Fibroblast of lung (primary cell): ENCODE measurements around the gene RPRD1B. TPM values are rescaled to one million over a fixed set of nuclear protein-coding genes. Genes with fewer than 3 reads are reported as not detected.

Source experiments
- DNase-seq, 2 donors: peaks; one replicate each; pipeline versions ENCODE4 v3.0.0 to v3.0.0-alpha.2; 2010; ENCODE audit warnings: low read depth in 2 of 2
- H2AFZ ChIP-seq: 2 replicates; pipeline ENCODE4 v1.5.1; 2012; ENCODE audit warnings: low read length, control low read depth, inconsistent platforms
- H3K27ac ChIP-seq: 2 replicates; pipeline ENCODE4 v1.5.1; 2011; ENCODE audit warnings: low read length, control low read depth; ENCODE audit not compliant: insufficient read depth
- H3K27me3 ChIP-seq: 2 replicates; pipeline ENCODE4 v1.5.1; 2011; ENCODE audit warnings: mild to moderate bottlenecking, low read length; ENCODE audit not compliant: control insufficient read depth, insufficient read depth
- H3K36me3 ChIP-seq: 2 replicates; pipeline ENCODE4 v1.5.1; 2011; ENCODE audit warnings: low read length; ENCODE audit not compliant: control insufficient read depth, insufficient read depth
- H3K4me1 ChIP-seq: 2 replicates; pipeline ENCODE4 v1.5.1; 2011; ENCODE audit warnings: low read length; ENCODE audit not compliant: control insufficient read depth, insufficient read depth; ENCODE audit errors: extremely low read depth
- H3K4me2 ChIP-seq: 2 replicates; pipeline ENCODE4 v1.5.1; 2011; ENCODE audit warnings: low read length, control low read depth; ENCODE audit not compliant: insufficient read depth; ENCODE audit errors: extremely low read depth
- H3K4me3 ChIP-seq, 4 experiments: fragments of 200-600 bp in 1 of 4; sonication (generic) in 1 of 4; replicated peaks in 1 of 4; 2 replicates each; pipeline ENCODE4 v1.5.1; 2011 to 2016; ENCODE audit warnings: low read length in 4 of 4, low read depth in 3 of 4, mild to moderate bottlenecking in 3 of 4, control low read depth in 2 of 4, inconsistent platforms in 1 of 4, mixed read lengths in 1 of 4; ENCODE audit not compliant: insufficient read depth in 1 of 4; ENCODE audit errors: control extremely low read depth in 1 of 4
- H3K79me2 ChIP-seq: 2 replicates; pipeline ENCODE4 v1.5.1; 2012; ENCODE audit warnings: mild to moderate bottlenecking, low read length, inconsistent platforms; ENCODE audit not compliant: control insufficient read depth, insufficient read depth
- H3K9ac ChIP-seq: 2 replicates; pipeline ENCODE4 v1.5.1; 2011; ENCODE audit warnings: mild to moderate bottlenecking, low read length, control low read depth; ENCODE audit not compliant: insufficient read depth
- H3K9me3 ChIP-seq: 2 replicates; pipeline ENCODE4 v1.5.1; 2012; ENCODE audit warnings: low read depth, low read length; ENCODE audit not compliant: control insufficient read depth, insufficient read depth
- H4K20me1 ChIP-seq: 2 replicates; pipeline ENCODE4 v1.5.1; 2011; ENCODE audit warnings: low read length; ENCODE audit not compliant: control insufficient read depth, insufficient read depth; ENCODE audit errors: extremely low read depth
- CTCF ChIP-seq, 2 donors: IDR thresholded peaks in 1 of 2; conservative IDR thresholded peaks in 1 of 2; 1 replicate in 1 of 2; 2 replicates in 1 of 2; pipeline ENCODE4 v1.5.1; 2011 to 2012; ENCODE audit warnings: low read length in 2 of 2, control low read depth in 1 of 2, inconsistent platforms in 1 of 2, low read depth in 1 of 2, mild to moderate bottlenecking in 1 of 2
- EZH2 ChIP-seq: IDR thresholded peaks from 2 replicates; pipeline ENCODE4 v1.5.1; 2012; ENCODE audit warnings: low read length, control low read depth, mild to moderate bottlenecking; ENCODE audit errors: missing control alignments
- polyA plus RNA-seq, 2 donors: library from polyadenylated mRNA; depleted of rRNA in 1 of 2; stranded (reverse) in 1 of 2; unstranded in 1 of 2; fragments of >200 nt; gene quantifications; 2 replicates each; pipeline ENCODE4 v1.2.1, GENCODE V29; 2011 to 2012; ENCODE audit warnings: missing spikeins in 1 of 2
- total RNA-seq: library from RNA; depleted of rRNA; stranded (reverse); fragments of >200 nt; gene quantifications from 2 replicates; pipeline ENCODE4 v1.2.1, GENCODE V29; 2014

RPRD1B gene
- total and polyA plus RNA-seq, 2 donors (not counting 1 experiment from before 2014, with no cell fraction given) = 23.8 to 23.9 TPM

DNA sequence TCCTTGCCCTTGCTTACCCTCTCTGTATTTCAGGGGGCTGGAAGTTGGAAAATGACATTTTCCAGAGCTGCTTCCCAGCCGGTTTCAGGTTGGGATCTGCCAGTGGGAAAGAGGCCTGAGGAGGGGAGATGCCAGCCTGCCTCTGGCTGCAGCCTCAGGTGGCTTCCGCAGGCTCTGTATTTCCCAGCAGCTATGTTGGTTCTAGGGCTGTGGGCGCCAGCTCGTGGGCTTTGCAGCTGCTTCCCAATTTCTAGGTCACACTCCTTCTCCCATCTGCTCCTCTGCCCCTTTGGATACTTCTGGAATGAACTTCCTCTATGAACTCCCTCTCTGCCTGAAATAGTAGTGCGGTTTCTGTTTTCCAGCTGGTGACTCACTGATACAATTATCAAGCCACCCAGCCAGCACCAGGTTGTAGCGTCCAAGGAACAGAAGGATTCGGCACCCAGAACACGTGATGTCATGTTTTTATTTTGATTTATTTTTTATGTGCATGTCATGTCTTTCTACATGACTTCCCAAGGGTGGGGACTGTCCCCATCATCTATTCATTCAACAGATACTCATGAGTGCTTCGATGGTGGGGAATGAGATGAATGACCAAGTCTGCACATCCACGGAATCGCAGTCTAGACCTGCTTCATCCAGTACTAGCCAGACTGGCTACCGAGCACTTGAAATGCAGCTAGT, 93.5 kb downstream of the RPRD1B start:
- Histone ChIP-seq H3K4me3 (no peak overlapping the region), H4K20me1 (no peaks in the 10 kb centered on the region), H3K9ac (peak overlapping the region; percentile 14), H3K4me2 (peak overlapping the region; percentile 7), H3K36me3 (peaks cover 1% of the 10 kb centered on the region), H3K27ac (peak overlapping the region; percentile 66), H3K9me3 (no peaks in the 10 kb centered on the region), H3K79me2 (no peaks in the 10 kb centered on the region), H3K27me3 (no peaks in the 10 kb centered on the region), H3K4me1 (peaks cover 25% of the 10 kb centered on the region), H2AFZ (no peak overlapping the region)
- TF ChIP-seq CTCF (conservative IDR thresholded peaks at IDR 0.05 in 1 of 2, IDR thresholded peaks at IDR 0.05 in 1 of 2; ENCODE audit: low read depth in 1 of 2, low read length in 2 of 2) (no peak), EZH2 (no peak)
- peak; percentile 78 to 92 for DNase-seq

- Histone ChIP-seq H3K4me1 (peaks cover 23% of the 10 kb centered on the region), H3K9ac (no peak overlapping the region), H3K36me3 (peaks cover 4% of the 10 kb centered on the region), H3K9me3 (no peaks in the 10 kb centered on the region), H3K4me2 (no peak overlapping the region), H3K4me3 (no peak overlapping the region), H3K27me3 (no peaks in the 10 kb centered on the region), H4K20me1 (no peaks in the 10 kb centered on the region), H3K27ac (no peak overlapping the region), H3K79me2 (no peaks in the 10 kb centered on the region), H2AFZ (no peak overlapping the region)
- no peak for TF ChIP-seq EZH2
- TF ChIP-seq CTCF (conservative IDR thresholded peaks at IDR 0.05 in 1 of 2, IDR thresholded peaks at IDR 0.05 in 1 of 2; ENCODE audit: low read depth in 1 of 2, low read length in 2 of 2) = no peak
- no peak for DNase-seq
Measured at GRCh38 chr20:38127920-38128528, 94.5 kb downstream of the RPRD1B start.

GRCh38 chr20:38128691-38129090, 95.1 kb downstream of the RPRD1B start:
- Histone ChIP-seq H2AFZ (no peak overlapping the region), H3K4me2 (no peak overlapping the region), H3K36me3 (peaks cover 4% of the 10 kb centered on the region), H3K4me1 (peaks cover 19% of the 10 kb centered on the region), H3K9ac (no peak overlapping the region), H3K27me3 (no peaks in the 10 kb centered on the region), H3K4me3 (no peak overlapping the region), H4K20me1 (no peaks in the 10 kb centered on the region), H3K79me2 (no peaks in the 10 kb centered on the region), H3K27ac (no peak overlapping the region), H3K9me3 (no peaks in the 10 kb centered on the region)
- no peak for TF ChIP-seq EZH2
- TF ChIP-seq CTCF (conservative IDR thresholded peaks at IDR 0.05 in 1 of 2, IDR thresholded peaks at IDR 0.05 in 1 of 2; ENCODE audit: low read depth in 1 of 2, low read length in 2 of 2) = no peak
- DNase-seq = no peak
